ENCODE data around the gene TRPV4.

GRCh38 chr12:109829667-109830066 is 3.5 kb downstream of the TRPV4 start:
- no peak for TF ChIP-seq CTCF (IDR thresholded peaks at IDR 0.05)
- no peak for TF ChIP-seq POLR2AphosphoS5 (IDR thresholded peaks at IDR 0.05)
